ENCODE results near the gene GNB4.

The GNB4 gene

GRCh38 chr3:179451265-179452175, at the start of gene GNB4:
GNB4 (minus strand) TSS chr3:179451470; CDS start chr3:179426200, 25,270 bp downstream.
- DNase-seq: peak; percentile 93

- DNase-seq: no peak
Observed at GRCh38 chr3:179495483-179495882, 44.2 kb upstream of the GNB4 start.

- DNase-seq: no peak
Observed at GRCh38 chr3:179493260-179493659, 42.0 kb upstream of the GNB4 start.

GRCh38 chr3:179488213-179488612, 36.9 kb upstream of the GNB4 start:
- no peak for DNase-seq

- DNase-seq: no peak
Observed at GRCh38 chr3:179486806-179487205, 35.5 kb upstream of the GNB4 start.

GRCh38 chr3:179482857-179483256, 31.6 kb upstream of the GNB4 start:
- DNase-seq: no peak

- DNase-seq: no peak
Observed at GRCh38 chr3:179476215-179476614, 24.9 kb upstream of the GNB4 start.

- DNase-seq: no peak
Observed at GRCh38 chr3:179474480-179474879, 23.2 kb upstream of the GNB4 start.

GRCh38 chr3:179473565-179473964, 22.3 kb upstream of the GNB4 start:
- DNase-seq: no peak

GRCh38 chr3:179464323-179465092, 13.2 kb upstream of the GNB4 start:
- DNase-seq: no peak

GRCh38 chr3:179463319-179463718, 12.0 kb upstream of the GNB4 start:
- DNase-seq: no peak

- DNase-seq: no peak
Observed at GRCh38 chr3:179460260-179460659, 9.0 kb upstream of the GNB4 start.

- no peak for DNase-seq
Observed at GRCh38 chr3:179455954-179456353, 4.7 kb upstream of the GNB4 start.

- DNase-seq: peak; percentile 4
Observed at GRCh38 chr3:179454887-179455286, 3.6 kb upstream of the GNB4 start.

GRCh38 chr3:179453967-179454366, 2.7 kb upstream of the GNB4 start:
- peak; percentile 21 for DNase-seq

- peak; percentile 9 for DNase-seq
Observed at GRCh38 chr3:179452872-179453271, 1.6 kb upstream of the GNB4 start.

GRCh38 chr3:179452176-179452564, 900 bp upstream of the GNB4 start:
- DNase-seq: peak; percentile 81

- no peak for DNase-seq
Observed at GRCh38 chr3:179450901-179451264, 387 bp downstream of the GNB4 start.

GRCh38 chr3:179450261-179450701, 989 bp downstream of the GNB4 start:
- DNase-seq: peak; percentile 68

GRCh38 chr3:179449636-179450035, 1.6 kb downstream of the GNB4 start:
- DNase-seq: peak; percentile 23

- no peak for DNase-seq
Observed at GRCh38 chr3:179447251-179447650, 4.0 kb downstream of the GNB4 start.

GRCh38 chr3:179446501-179446900, 4.8 kb downstream of the GNB4 start:
- peak; percentile 11 for DNase-seq

- no peak for DNase-seq
Observed at GRCh38 chr3:179438841-179439240, 12.4 kb downstream of the GNB4 start.

GRCh38 chr3:179436517-179436916, 14.8 kb downstream of the GNB4 start:
- no peak for DNase-seq
